ENCODE data around the gene IER5L. TPM values are rescaled to one million over a fixed set of nuclear protein-coding genes. Genes with fewer than 3 reads are reported as not detected.

Gene IER5L
- total RNA-seq, 2 donors from 2014 or later: 7.2 to 30.7 TPM

DNA sequence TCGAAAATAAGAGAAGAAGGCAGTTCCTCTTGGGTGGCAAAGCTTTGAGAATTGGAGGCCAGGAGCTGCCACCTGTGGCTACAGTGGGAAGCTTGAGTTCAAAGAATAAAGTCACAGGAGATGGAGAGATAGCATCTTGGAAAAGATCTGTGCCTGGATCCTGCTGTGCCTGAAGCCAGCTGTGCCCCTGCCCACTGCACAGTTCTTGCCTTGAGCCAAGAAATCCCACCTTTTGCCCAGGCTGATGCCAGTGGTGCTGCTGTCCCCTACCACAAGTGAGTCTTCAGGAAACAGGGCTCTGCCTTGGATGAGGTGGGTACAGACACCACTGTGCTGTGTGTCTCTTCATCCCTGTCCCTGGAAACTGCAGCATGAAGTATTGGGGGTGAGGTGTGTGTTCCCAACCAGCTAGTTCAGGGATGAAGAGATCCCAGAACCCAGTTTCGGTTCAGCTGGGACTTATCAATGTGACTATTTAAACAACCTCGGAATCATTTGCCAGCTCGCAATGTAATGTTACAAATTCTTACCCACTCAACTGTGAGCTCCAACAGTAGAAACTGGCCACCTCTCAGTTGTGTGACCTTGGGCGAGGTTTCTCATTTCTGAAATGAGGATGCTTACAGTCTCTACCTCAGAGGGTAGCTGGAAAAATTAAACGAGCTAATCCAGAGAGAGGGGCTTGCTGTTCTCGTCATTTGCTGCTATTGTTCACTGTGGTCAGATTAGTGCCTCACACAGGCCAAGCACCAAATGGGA, 5.9 kb downstream of the IER5L start:
- Histone ChIP-seq H3K27me3 (replicated peaks; ENCODE audit: insufficient read depth) (no peaks in the 10 kb centered on the region), H3K4me3 (no peak overlapping the region), H3K4me1 (replicated peaks) (peaks cover 18% of the 10 kb centered on the region), H3K36me3 (no peaks in the 10 kb centered on the region), H3K9me3 (no peaks in the 10 kb centered on the region), H3K27ac (no peak overlapping the region)
- intact Hi-C loops (cut with DNase I): no loop called here
- 62% methylated on average over 7 of the region's 7 CpGs for WGBS
- TF ChIP-seq, protein P1, sequence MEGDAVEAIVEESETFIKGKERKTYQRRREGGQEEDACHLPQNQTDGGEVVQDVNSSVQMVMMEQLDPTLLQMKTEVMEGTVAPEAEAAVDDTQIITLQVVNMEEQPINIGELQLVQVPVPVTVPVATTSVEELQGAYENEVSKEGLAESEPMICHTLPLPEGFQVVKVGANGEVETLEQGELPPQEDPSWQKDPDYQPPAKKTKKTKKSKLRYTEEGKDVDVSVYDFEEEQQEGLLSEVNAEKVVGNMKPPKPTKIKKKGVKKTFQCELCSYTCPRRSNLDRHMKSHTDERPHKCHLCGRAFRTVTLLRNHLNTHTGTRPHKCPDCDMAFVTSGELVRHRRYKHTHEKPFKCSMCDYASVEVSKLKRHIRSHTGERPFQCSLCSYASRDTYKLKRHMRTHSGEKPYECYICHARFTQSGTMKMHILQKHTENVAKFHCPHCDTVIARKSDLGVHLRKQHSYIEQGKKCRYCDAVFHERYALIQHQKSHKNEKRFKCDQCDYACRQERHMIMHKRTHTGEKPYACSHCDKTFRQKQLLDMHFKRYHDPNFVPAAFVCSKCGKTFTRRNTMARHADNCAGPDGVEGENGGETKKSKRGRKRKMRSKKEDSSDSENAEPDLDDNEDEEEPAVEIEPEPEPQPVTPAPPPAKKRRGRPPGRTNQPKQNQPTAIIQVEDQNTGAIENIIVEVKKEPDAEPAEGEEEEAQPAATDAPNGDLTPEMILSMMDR (IDR thresholded peaks at IDR 0.05): no peak
- no peak for TF ChIP-seq POLR2A (IDR thresholded peaks at IDR 0.05)
- no peak for TF ChIP-seq POLR2AphosphoS5 (IDR thresholded peaks at IDR 0.05)
- DNase-seq (ENCODE audit: low spot score): no peak

DNA sequence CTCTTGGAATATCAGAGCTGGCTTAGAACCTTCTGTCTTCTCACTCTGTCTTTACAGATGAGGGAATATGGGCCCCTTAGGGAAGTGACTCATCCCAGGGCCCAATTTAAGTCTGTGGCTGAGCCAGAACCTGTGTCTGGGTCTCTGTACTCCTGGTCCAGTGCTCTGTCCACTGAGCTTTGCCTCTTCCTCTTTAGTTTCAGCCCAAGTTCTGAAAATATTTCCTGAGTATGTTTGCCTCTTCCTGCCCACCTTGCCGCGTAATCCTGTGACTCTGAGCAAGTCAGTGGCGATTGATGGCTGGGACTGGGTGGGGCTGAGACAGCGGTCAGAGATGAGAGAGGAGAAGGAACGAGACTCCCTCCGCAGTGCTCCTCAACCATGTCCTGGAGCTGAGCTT, 7.8 kb downstream of the IER5L start:
- WGBS: 73% methylated on average over 6 of the region's 6 CpGs
- H3K4me1 ChIP-seq (replicated peaks): peaks cover 22% of the 10 kb centered on the region
- no peak overlapping the region for H3K27ac ChIP-seq
- intact Hi-C loops (cut with DNase I): no loop called here
- no peaks in the 10 kb centered on the region for H3K9me3 ChIP-seq
- no peaks in the 10 kb centered on the region for H3K36me3 ChIP-seq
- DNase-seq (ENCODE audit: low spot score): no peak
- TF ChIP-seq POLR2A (IDR thresholded peaks at IDR 0.05): no peak
- H3K27me3 ChIP-seq (replicated peaks; ENCODE audit: insufficient read depth): no peaks in the 10 kb centered on the region
- H3K4me3 ChIP-seq: no peak overlapping the region

DNA sequence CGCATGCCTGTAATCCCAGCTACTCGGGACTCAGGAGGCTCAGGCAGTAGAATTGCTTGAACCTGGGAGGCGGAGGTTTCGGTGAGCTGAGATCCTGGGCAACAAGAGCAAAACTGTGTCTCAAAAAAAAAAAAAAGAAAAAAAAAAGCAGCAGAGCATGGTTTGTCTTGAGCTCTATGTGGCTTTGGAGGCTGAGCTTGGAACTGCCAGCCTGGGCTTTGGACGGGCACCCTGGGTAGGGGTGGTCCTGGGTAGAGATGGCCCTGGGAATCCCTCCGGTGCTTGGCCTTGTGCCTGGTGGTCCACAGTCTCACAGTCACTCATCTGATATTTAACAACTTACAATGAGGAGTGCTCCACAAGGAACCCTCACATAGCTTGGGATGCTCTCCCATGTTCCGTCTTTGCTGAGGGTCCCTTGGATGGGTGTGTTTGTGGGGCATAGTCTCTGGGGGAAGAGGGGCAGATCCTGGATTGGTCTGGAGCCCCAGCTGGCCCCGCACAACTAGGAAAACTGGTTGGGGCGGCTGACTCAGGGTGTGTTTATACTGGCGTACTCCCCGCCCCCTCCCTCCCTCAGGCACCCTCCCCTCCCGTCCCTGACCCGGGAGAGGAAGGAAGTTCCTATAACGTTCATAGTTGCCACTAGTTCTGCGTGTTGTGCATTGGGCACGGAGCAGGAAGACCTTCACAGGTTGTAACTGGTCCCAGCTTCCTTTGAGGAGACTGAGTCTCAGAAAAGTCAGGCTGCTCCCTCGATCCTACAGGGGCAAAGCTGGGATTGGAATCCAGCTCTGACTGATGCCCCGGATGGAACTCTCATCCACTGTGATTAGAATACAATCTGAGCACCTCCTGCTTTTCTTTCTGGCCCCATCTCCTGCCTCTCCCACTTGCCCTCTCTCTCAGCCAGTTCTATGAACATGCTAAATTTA, 11.2 kb downstream of the IER5L start:
- Histone ChIP-seq H3K27me3 (replicated peaks; ENCODE audit: insufficient read depth) (no peaks in the 10 kb centered on the region), H3K36me3 (no peaks in the 10 kb centered on the region), H3K4me3 (no peak overlapping the region), H3K27ac (peak overlapping the region; percentile 92 to 94), H3K9me3 (no peaks in the 10 kb centered on the region), H3K4me1 (replicated peaks) (peaks cover 18% of the 10 kb centered on the region)
- WGBS: 9% methylated on average over 17 of the region's 18 CpGs
- DNase-seq (ENCODE audit: low spot score): peak; percentile 92
- TF ChIP-seq POLR2A (IDR thresholded peaks at IDR 0.05): peak; percentile 65
- TF ChIP-seq POLR2AphosphoS5 (IDR thresholded peaks at IDR 0.05): peak; percentile 80
- TF ChIP-seq, protein P1 (IDR thresholded peaks at IDR 0.05): peak in 1 of 4 experiments; percentile 7
- intact Hi-C loops (cut with DNase I): no loop called here

DNA sequence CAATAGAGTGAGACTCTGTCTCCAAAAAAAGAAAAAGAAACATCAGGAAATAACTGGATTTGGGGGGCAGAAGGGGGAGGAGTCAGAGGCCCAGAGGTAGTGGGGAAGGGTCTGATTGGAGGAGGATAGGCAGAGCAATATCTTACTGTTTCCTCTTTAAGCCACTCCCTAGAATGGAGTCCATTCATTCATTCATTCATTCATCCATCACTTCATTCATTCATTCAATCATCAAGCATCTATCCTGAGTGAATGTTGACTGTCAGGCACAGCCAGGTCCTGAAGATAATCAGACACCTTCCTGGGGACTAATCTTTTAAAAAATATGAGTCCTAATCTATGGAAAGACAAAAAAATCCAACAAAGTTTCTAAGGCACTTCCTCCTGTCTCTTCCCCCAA, 12.9 kb downstream of the IER5L start:
- Histone ChIP-seq H3K4me1 (replicated peaks) (peaks cover 18% of the 10 kb centered on the region), H3K27me3 (replicated peaks; ENCODE audit: insufficient read depth) (no peaks in the 10 kb centered on the region), H3K27ac (peak overlapping the region; percentile 66 to 79), H3K4me3 (no peak overlapping the region), H3K9me3 (no peaks in the 10 kb centered on the region), H3K36me3 (no peaks in the 10 kb centered on the region)
- intact Hi-C loops (cut with DNase I): no loop called here
- DNase-seq (ENCODE audit: low spot score): no peak
- TF ChIP-seq POLR2A (IDR thresholded peaks at IDR 0.05) (no peak), POLR2AphosphoS5 (IDR thresholded peaks at IDR 0.05) (no peak)
- TF ChIP-seq, protein P1 (IDR thresholded peaks at IDR 0.05): no peak

DNA sequence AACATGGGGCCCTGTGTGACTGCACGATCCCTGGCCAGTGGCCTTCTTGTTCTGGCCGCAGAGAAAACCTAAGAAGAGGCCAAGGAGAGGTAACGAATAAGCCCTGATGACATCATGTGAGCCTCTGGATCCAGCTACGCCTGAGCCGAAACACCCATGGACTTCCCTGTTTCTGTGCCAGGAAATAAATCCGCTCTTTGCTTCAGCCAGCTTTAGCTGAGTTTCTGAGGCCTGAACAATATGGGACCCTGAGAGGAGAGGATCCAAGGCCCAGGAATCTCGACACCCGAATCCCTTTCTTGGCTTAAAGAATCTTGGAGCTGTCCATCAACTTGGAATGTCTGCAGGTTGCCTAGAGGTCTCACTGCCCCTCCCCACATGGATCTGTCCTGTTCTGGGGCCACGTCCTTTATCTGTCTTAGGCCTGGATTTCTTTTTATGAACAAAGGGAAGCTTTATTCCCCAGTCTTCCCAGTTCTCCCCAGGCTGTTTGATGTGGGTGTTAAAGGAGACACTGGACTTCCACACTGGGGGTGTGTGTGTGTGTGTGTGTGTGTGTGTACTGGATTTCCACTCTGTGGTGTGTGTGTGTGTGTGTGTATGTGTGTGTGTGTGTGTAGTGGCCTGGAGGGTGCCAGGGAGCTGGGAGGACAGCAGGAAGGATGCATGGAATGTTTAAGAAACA, 13.7 kb downstream of the IER5L start:
- Histone ChIP-seq H3K27ac (peak overlapping the region; percentile 66 to 79), H3K36me3 (no peaks in the 10 kb centered on the region), H3K27me3 (replicated peaks; ENCODE audit: insufficient read depth) (no peaks in the 10 kb centered on the region), H3K9me3 (no peaks in the 10 kb centered on the region), H3K4me1 (replicated peaks) (peaks cover 18% of the 10 kb centered on the region), H3K4me3 (no peak overlapping the region)
- peak; percentile 71 for TF ChIP-seq POLR2AphosphoS5 (IDR thresholded peaks at IDR 0.05)
- TF ChIP-seq POLR2A (IDR thresholded peaks at IDR 0.05): no peak
- intact Hi-C loops (cut with DNase I): no loop called here
- peak; percentile 63 for DNase-seq (ENCODE audit: low spot score)
- WGBS: 27% methylated on average over 9 of the region's 9 CpGs
